GM19324 (cell line): ENCODE measurements around the gene BICRA.
"Not testable (repeated sequence)": the region's sequence is repeated elsewhere in the genome, so short reads cannot be mapped to it uniquely, and the experiment has no call there.

ENCODE experiments used
- ATAC-seq: cut with Tn5 transposase; IDR thresholded peaks from one replicate; pipeline ENCODE4 v1.9.1; 2021; ENCODE audit warnings: mild to moderate bottlenecking, moderate library complexity; ENCODE audit not compliant: unreplicated experiment, low FRiP score

BICRA gene

DNA sequence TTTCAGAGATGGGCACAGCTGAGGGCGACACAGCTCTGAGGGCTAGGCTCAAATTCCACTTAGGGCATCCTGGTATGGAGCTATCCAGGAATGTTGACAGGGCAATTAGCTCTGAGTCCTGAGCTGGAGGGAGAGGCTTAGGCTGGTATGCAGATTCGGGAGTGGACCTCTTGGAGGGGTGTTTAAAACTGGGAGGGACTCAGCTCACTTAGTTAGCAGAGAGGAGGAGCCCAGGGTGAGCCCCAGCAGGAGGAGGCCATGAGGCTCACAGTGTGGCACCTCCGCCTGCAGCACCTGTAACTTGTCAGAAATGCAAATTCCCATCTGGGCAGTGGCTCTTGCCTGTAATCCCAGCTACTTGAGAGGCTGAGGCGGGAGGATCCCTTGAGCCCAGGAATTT is 126.2 kb downstream of the BICRA start:
- no peak for ATAC-seq

GRCh38 chr19:47740866-47741519 is 132.1 kb downstream of the BICRA start:
- ATAC-seq: no peak

- no peak for ATAC-seq
Measured at GRCh38 chr19:47741544-47742140, 132.7 kb downstream of the BICRA start.

GRCh38 chr19:47742634-47743033 is 133.7 kb downstream of the BICRA start:
- no peak for ATAC-seq

DNA sequence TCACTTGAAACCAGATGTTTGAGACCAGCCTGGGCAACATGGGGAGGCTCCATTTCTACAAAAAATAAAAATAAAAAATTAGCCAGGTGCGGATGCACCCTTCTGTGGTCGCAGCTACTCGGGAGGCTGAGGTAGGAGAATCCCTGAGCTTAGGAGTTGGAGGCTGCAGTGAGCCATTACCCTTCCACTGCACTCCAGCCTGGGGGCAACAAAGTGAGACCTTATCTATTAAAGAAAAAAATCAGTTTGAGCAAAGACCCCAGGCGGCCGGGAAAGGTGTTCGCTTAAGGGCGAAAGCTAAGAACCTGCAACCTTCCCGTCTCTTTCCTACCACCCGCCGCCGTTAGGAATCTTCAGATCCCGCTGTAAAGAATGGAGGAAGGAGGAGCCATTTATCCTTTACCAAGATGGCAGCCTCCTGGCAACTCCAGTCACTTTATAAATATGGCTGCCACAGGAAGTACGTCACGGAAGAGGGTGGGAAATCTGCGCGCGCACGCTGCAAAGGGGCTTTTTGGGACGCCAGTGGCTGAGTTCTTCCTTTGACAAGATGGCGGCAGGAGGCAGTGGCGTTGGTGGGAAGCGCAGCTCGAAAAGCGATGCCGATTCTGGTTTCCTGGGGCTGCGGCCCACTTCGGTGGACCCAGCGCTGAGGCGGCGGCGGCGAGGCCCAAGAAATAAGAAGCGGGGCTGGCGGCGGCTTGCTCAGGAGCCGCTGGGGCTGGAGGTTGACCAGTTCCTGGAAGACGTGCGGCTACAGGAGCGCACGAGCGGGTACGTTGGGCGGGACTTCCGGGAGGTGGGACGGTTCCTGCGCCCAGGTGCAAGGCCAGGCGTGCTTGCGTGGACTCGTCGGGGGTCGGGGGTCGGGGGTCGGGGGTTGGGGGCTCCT is 136.3 kb downstream of the BICRA start, which contains the start of gene NOP53:
NOP53 (plus strand) TSS at position 537 of the 892 bp plus-strand sequence; CDS start at position 551, 14 bp downstream.
- ATAC-seq: peak; percentile 82

GRCh38 chr19:47746129-47746528 is 137.2 kb downstream of the BICRA start:
- not testable (repeated sequence) for ATAC-seq

GRCh38 chr19:47749326-47749725 is 140.4 kb downstream of the BICRA start:
- ATAC-seq: no peak

DNA sequence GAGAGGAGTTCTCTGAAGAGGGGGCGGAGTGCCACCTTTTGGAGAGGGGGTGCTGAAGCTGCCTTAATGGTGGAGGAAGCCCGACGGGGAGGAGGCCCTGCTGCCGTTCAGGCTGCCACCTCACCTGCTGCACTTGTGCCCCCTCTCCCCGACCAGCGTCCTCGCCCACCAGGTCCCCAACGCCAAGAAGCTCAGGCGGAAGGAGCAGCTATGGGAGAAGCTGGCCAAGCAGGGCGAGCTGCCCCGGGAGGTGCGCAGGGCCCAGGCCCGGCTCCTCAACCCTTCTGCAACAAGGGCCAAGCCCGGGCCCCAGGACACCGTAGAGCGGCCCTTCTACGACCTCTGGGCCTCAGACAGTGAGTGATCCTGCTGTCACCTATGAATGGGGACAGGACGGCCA is 141.8 kb downstream of the BICRA start:
- ATAC-seq: no peak

DNA sequence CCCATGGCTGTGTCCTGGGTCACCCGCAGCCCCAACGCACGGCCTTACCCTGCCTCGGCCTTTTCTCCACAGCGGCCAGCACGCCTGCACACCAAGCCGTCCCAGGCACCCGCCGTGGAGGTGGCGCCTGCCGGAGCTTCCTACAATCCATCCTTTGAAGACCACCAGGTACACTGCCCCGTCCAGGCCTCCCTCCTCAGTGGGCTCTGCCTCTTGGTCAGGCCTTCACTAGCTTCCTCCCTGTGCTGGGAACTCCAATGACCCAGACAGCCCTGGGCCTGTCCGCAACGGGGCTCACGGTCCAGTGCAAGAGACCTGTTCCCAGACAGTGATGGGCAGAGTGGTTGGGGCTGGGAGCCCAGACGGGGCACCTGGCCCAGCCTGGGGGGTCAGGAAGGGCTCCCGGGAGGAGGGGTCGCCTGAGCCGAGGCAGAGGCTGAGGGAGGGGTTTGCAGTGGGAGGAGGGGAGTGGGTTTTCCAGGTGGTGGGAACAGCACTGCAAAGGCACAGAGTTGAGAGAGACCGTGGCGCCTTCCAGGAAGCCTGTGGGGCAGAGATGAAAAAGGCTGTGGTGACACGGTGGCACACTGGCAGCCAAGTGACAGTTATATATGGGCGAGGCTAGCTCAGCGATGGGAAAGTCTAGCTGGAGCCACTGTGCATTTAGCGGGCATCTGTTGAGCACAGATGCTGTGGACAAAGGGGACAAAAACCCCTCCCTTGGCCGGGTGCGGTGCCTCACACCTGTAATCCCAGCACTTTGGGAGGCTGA is 143.7 kb downstream of the BICRA start:
- no peak for ATAC-seq
